Neural progenitor cell (in vitro differentiated cells): ENCODE measurements around the gene ALG1L2.
"Not testable (repeated sequence)": the region's sequence is repeated elsewhere in the genome, so short reads cannot be mapped to it uniquely, and the experiment has no call there.

Experiments used
- EZH2 ChIP-seq: fragments of 200-600 bp; sonication (generic); IDR thresholded peaks from 2 replicates; pipeline ENCODE4 v1.6.1; 2017; ENCODE audit warnings: antibody characterized with exemption, mild to moderate bottlenecking, moderate library complexity
- EZH2phosphoT487 ChIP-seq: fragments of 200-600 bp; sonication (generic); IDR thresholded peaks from 2 replicates; pipeline ENCODE4 v1.6.1; 2017; ENCODE audit warnings: antibody characterized with exemption
- TF ChIP-seq, protein P1 (sequence below): fragments of 200-600 bp; sonication (generic); IDR thresholded peaks from 2 replicates; pipeline ENCODE4 v1.5.1; 2017; ENCODE audit warnings: antibody characterized with exemption, mild to moderate bottlenecking

GRCh38 chr3:130140756-130141155, 59.1 kb downstream of the ALG1L2 start:
- TF ChIP-seq, protein P1, sequence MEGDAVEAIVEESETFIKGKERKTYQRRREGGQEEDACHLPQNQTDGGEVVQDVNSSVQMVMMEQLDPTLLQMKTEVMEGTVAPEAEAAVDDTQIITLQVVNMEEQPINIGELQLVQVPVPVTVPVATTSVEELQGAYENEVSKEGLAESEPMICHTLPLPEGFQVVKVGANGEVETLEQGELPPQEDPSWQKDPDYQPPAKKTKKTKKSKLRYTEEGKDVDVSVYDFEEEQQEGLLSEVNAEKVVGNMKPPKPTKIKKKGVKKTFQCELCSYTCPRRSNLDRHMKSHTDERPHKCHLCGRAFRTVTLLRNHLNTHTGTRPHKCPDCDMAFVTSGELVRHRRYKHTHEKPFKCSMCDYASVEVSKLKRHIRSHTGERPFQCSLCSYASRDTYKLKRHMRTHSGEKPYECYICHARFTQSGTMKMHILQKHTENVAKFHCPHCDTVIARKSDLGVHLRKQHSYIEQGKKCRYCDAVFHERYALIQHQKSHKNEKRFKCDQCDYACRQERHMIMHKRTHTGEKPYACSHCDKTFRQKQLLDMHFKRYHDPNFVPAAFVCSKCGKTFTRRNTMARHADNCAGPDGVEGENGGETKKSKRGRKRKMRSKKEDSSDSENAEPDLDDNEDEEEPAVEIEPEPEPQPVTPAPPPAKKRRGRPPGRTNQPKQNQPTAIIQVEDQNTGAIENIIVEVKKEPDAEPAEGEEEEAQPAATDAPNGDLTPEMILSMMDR = not testable (repeated sequence)
- not testable (repeated sequence) for TF ChIP-seq EZH2phosphoT487, EZH2
